Measurements from ENCODE around the gene MS4A5. TPM values are rescaled to one million over a fixed set of nuclear protein-coding genes. Genes with fewer than 3 reads are reported as not detected.

MS4A5 gene, protein sequence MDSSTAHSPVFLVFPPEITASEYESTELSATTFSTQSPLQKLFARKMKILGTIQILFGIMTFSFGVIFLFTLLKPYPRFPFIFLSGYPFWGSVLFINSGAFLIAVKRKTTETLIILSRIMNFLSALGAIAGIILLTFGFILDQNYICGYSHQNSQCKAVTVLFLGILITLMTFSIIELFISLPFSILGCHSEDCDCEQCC
- total RNA-seq (not detected in 2 replicates), polyA plus RNA-seq (not detected in 2 replicates), polyA minus RNA-seq (ENCODE audit: low replicate concordance) (not detected in 2 replicates)
- polyA plus RNA-seq (2012) = not detected in 2 replicates

DNA sequence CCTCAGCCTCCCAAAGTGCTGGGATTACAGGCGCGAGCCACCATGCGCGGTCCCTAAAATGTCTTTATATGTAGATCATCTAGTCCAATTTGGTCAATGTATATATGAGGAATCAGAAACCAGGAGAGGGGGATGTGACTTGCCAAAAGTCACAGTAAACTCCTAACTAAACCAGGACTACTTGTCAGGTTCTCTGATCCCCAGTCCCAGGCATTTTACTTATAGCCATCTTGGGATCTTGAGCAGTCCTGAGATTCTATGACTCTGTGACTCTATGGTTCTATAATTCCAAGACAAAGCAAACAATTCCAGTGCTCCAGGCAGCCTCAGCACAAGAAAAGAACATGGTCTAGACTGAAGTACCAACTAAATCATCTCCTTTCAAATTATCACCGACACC lies at the start of gene MS4A5:
Gene MS4A5, plus strand, starts transcription at position 301 of the 400 bp plus-strand sequence. CDS start 103 bp downstream, outside the sequence.
- DNase-seq (ENCODE audit: low read depth in 2 of 2) = no peak
- Histone ChIP-seq H2AFZ (ENCODE audit: low read length) (no peak within 1 kb of the TSS), H3K4me3 (replicated peaks in 1 of 4; ENCODE audit: control extremely low read depth in 1 of 4, insufficient read depth in 1 of 4, low read depth in 3 of 4, low read length in 4 of 4) (no peak within 1 kb of the TSS), H4K20me1 (ENCODE audit: control insufficient read depth, extremely low read depth, insufficient read depth, low read length) (no peaks in the 10 kb centered on the region), H3K9me3 (ENCODE audit: control insufficient read depth, insufficient read depth, low read depth, low read length) (no peaks in the 10 kb centered on the region), H3K27me3 (ENCODE audit: control insufficient read depth, insufficient read depth, low read length) (no peaks in the 10 kb centered on the region), H3K4me2 (ENCODE audit: extremely low read depth, insufficient read depth, low read length) (no peak within 1 kb of the TSS), H3K36me3 (ENCODE audit: control insufficient read depth, insufficient read depth, low read length) (no peaks in the 10 kb centered on the region), H3K27ac (ENCODE audit: insufficient read depth, low read length) (no peak within 1 kb of the TSS), H3K9ac (ENCODE audit: insufficient read depth, low read length) (no peak within 1 kb of the TSS), H3K4me1 (ENCODE audit: control insufficient read depth, extremely low read depth, insufficient read depth, low read length) (no peaks in the 10 kb centered on the region), H3K79me2 (ENCODE audit: control insufficient read depth, insufficient read depth, low read length) (no peaks in the 10 kb centered on the region)
- no peak for TF ChIP-seq EZH2 (IDR thresholded peaks at IDR 0.05; ENCODE audit: low read length, missing control alignments)
- TF ChIP-seq, protein P1, sequence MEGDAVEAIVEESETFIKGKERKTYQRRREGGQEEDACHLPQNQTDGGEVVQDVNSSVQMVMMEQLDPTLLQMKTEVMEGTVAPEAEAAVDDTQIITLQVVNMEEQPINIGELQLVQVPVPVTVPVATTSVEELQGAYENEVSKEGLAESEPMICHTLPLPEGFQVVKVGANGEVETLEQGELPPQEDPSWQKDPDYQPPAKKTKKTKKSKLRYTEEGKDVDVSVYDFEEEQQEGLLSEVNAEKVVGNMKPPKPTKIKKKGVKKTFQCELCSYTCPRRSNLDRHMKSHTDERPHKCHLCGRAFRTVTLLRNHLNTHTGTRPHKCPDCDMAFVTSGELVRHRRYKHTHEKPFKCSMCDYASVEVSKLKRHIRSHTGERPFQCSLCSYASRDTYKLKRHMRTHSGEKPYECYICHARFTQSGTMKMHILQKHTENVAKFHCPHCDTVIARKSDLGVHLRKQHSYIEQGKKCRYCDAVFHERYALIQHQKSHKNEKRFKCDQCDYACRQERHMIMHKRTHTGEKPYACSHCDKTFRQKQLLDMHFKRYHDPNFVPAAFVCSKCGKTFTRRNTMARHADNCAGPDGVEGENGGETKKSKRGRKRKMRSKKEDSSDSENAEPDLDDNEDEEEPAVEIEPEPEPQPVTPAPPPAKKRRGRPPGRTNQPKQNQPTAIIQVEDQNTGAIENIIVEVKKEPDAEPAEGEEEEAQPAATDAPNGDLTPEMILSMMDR (conservative IDR thresholded peaks at IDR 0.05 in 1 of 2, IDR thresholded peaks at IDR 0.05 in 1 of 2; ENCODE audit: low read depth in 1 of 2, low read length in 2 of 2) = no peak

DNA sequence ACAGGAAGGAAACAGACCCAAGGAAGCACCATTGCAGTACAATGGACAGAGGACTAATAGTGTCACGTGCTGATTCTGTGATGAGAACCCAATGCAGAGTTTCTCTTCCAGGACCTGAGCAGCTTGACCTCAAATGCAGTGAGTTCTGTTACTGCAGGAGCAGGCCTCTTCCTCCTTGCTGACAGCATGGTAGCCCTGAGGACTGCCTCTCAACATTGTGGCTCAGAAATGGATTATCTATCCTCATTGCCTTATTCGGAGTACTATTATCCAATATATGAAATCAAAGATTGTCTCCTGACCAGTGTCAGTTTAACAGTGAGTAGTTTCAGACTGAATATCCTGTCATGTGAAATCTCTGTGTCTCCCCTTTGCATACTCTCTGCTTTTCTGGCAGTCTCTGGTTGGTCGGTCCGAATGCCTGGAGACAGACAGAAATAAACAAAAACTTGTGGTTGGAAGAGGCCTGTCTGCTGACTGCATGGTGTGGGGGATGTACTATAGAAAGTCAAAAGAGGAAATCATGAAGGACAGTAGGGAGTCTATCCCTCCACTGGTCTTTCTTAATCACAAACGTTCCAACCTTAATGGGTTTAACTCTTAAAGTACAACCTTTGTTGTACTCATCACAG lies 40.0 kb upstream of the MS4A5 start:
- Histone ChIP-seq H3K27me3 (ENCODE audit: control insufficient read depth, insufficient read depth, low read length) (no peaks in the 10 kb centered on the region), H3K79me2 (ENCODE audit: control insufficient read depth, insufficient read depth, low read length) (no peaks in the 10 kb centered on the region)
- no peak for TF ChIP-seq EZH2 (IDR thresholded peaks at IDR 0.05; ENCODE audit: low read length, missing control alignments)
- TF ChIP-seq, protein P1 (conservative IDR thresholded peaks at IDR 0.05 in 1 of 2, IDR thresholded peaks at IDR 0.05 in 1 of 2; ENCODE audit: low read depth in 1 of 2, low read length in 2 of 2) = no peak

DNA sequence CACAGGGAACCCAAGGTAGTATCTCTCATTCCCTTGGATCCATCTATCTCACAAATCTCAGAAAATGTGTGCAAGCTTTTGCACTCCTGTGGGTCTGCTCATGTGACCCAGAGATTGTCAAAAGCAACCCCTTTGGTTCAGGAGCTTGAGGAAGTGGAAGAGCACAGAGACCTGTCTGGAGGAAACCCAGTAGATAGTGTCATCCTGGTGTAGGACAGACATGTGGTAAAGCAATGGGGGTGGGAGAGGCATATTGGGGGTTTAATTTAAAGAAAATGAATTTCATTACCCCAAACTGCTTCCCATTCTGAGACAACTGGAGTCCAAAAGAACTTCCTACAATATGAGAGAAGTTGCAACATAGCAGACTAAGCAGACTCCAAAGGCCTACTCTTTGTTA lies 39.0 kb upstream of the MS4A5 start:
- H3K9me3 ChIP-seq (ENCODE audit: control insufficient read depth, insufficient read depth, low read depth, low read length) = no peaks in the 10 kb centered on the region
- TF ChIP-seq EZH2 (IDR thresholded peaks at IDR 0.05; ENCODE audit: low read length, missing control alignments) = no peak
- TF ChIP-seq, protein P1 (conservative IDR thresholded peaks at IDR 0.05 in 1 of 2, IDR thresholded peaks at IDR 0.05 in 1 of 2; ENCODE audit: low read depth in 1 of 2, low read length in 2 of 2) = no peak
- H3K79me2 ChIP-seq (ENCODE audit: control insufficient read depth, insufficient read depth, low read length) = no peaks in the 10 kb centered on the region

More for the DNA sequence above, 40.0 kb upstream of the MS4A5 start:
- H2AFZ ChIP-seq (ENCODE audit: low read length) = no peak overlapping the region
- H3K9ac ChIP-seq (ENCODE audit: insufficient read depth, low read length) = no peak overlapping the region
- H3K4me1 ChIP-seq (ENCODE audit: control insufficient read depth, extremely low read depth, insufficient read depth, low read length) = no peaks in the 10 kb centered on the region
- no peaks in the 10 kb centered on the region for H3K9me3 ChIP-seq (ENCODE audit: control insufficient read depth, insufficient read depth, low read depth, low read length)
- H3K36me3 ChIP-seq (ENCODE audit: control insufficient read depth, insufficient read depth, low read length) = no peaks in the 10 kb centered on the region
- no peak overlapping the region for H3K4me3 ChIP-seq (replicated peaks in 1 of 4; ENCODE audit: control extremely low read depth in 1 of 4, insufficient read depth in 1 of 4, low read depth in 3 of 4, low read length in 4 of 4)
- H3K27ac ChIP-seq (ENCODE audit: insufficient read depth, low read length) = no peak overlapping the region
- no peaks in the 10 kb centered on the region for H4K20me1 ChIP-seq (ENCODE audit: control insufficient read depth, extremely low read depth, insufficient read depth, low read length)
- DNase-seq (ENCODE audit: low read depth in 2 of 2) = no peak
- no peak overlapping the region for H3K4me2 ChIP-seq (ENCODE audit: extremely low read depth, insufficient read depth, low read length)

More for the DNA sequence above, 39.0 kb upstream of the MS4A5 start:
- no peak for DNase-seq (ENCODE audit: low read depth in 2 of 2)
- Histone ChIP-seq H3K4me2 (ENCODE audit: extremely low read depth, insufficient read depth, low read length) (no peak overlapping the region), H3K36me3 (ENCODE audit: control insufficient read depth, insufficient read depth, low read length) (no peaks in the 10 kb centered on the region), H3K27me3 (ENCODE audit: control insufficient read depth, insufficient read depth, low read length) (no peaks in the 10 kb centered on the region), H2AFZ (ENCODE audit: low read length) (no peak overlapping the region), H4K20me1 (ENCODE audit: control insufficient read depth, extremely low read depth, insufficient read depth, low read length) (no peaks in the 10 kb centered on the region), H3K4me1 (ENCODE audit: control insufficient read depth, extremely low read depth, insufficient read depth, low read length) (no peaks in the 10 kb centered on the region), H3K27ac (ENCODE audit: insufficient read depth, low read length) (no peak overlapping the region), H3K4me3 (replicated peaks in 1 of 4; ENCODE audit: control extremely low read depth in 1 of 4, insufficient read depth in 1 of 4, low read depth in 3 of 4, low read length in 4 of 4) (no peak overlapping the region), H3K9ac (ENCODE audit: insufficient read depth, low read length) (no peak overlapping the region)

All from fibroblast of lung (primary cell).